Fibroblast of skin of scalp (primary cell): ENCODE measurements around the gene MMAB.

Experiments
- DNase-seq: peaks from one replicate; pipeline ENCODE4 v3.0.0-alpha.2; 2013

MMAB gene

DNA sequence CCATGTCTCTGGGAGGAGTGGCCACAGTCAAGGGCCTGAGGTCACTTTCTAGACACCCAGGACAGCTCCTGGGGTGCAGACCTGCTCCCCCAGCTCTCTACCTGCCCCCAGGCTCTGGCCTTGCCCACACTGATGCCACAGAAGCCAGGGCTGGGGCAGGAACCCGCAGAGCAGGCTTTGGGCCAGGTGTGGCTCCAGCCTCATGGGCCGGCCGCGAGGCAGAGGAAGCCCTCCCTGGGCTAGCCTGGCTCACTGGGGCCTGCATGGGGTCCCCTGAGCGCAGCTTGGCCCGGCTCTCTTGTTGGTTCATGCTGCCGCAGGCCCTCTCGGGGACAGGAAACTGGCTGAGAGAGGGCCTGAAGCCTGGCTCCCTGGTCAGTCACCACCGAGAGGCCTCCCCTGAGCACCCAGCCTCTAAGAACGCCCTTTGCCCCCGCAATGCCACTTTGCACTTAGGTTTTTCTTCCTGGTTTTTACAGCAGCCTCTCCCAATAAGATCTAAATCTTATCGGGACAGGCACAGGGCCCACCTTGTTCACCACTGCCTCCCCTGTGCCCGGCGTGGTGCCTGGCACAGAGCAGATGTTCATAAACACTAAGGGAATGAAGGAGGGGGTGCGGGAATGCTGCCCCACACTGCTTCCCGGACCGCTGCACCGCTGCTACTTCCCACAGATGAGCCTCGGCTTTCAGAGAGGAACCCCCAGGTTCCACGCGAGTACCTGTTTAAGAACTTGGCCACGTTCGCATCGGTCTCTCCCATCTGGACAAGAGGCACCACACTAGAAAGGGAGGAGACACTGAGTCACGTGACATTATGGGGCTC lies 14.7 kb downstream of the MMAB start:
- no peak for DNase-seq

DNA sequence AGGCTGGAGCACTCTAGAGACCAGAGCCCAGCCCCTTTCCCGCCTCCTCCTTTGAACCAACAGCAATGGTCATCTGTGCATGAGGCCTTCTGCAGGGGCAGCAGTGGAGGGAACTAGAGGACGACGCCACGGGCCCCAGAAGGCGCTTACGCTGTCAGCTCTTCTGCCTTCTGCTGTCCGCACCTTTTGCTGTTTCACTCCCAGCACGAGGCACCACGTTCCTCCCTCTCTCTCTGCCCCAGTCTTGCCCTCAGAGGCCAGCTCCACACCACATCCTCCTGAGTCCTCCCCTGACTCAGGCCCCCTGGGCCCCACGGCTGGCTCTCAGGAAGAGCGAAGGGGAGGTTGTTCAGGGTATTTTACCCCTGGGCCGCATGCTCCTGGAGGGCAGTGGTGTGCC lies 15.5 kb downstream of the MMAB start:
- no peak for DNase-seq

DNA sequence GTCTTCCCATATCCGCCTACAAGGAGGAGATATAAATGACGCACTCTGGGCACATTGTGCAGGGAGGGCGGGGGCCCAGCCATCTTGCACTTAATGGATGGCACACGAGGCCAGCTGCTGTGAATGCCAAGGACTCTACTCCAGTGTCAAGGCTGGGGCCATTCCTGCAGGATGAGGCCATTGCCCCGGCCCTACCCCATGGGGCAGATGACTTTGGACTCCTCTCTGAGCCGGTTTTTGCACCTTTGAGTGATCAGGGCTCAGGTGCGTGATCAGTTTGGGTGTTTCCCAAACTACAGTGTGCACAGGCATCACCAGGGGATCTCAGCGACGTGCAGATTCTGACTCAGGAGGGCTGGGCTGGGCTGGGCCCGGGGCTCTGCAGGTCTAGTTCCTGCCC lies 16.1 kb downstream of the MMAB start:
- no peak for DNase-seq

DNA sequence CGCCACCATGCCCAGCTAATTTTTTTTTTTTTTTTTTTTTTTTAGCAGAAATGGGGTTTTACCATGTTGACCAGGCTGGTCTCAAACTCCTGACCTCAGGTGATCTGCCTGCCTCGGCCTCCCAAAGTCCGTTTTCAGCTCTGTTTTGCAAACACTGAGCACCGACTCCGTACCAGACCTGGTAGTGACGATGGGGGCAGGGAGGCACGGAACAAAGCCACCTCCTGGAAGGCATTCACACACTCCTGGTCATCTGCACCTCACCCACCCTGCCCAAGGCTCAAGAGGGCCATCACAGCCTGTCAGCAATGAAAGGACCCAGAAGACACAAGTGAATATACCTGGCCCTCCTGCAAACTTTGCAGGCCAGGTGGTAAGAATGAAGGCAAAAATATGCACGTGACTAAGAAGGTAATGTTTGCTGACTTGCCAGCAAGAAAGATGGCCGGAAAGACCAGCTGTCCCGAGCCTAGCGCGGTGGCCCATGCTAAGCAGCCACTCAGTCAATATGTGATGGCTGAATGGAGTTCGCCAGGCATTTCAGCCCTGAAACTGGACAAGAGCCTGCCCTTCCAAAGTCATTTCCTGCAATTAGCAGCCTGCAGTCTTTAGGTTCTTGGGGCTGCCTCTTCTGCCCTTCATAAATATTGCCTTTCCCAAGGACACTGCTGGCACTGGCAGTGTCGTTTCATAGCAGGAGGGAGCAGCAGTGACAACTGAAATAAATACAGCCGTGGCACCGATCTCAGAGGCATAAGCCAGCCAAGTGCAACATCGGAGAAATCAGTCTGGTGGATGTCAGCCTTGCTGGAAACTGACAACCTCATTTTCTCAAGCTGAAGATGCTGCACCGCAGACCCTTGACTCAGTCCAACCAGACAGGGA lies 17.6 kb downstream of the MMAB start:
- DNase-seq = no peak

DNA sequence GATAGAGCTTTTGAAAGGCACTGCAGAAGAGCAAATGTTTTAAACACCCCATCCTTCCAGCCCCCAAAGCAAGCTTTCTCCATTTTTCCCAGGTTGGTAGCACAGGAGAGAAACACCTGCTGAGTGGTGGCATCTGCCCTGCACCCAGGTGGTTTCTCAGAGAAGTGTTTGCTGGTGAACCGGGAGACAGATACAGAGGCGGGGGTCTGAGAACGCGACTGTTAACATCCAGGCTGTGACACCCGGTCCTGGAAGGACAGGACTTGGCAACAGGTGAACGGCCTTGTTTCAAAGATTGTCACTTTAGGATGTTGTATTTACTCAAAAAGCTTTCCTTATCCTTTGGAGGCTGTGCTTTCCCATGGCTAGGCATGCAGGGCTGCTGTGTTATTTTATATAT lies 18.5 kb downstream of the MMAB start:
- DNase-seq = no peak

DNA sequence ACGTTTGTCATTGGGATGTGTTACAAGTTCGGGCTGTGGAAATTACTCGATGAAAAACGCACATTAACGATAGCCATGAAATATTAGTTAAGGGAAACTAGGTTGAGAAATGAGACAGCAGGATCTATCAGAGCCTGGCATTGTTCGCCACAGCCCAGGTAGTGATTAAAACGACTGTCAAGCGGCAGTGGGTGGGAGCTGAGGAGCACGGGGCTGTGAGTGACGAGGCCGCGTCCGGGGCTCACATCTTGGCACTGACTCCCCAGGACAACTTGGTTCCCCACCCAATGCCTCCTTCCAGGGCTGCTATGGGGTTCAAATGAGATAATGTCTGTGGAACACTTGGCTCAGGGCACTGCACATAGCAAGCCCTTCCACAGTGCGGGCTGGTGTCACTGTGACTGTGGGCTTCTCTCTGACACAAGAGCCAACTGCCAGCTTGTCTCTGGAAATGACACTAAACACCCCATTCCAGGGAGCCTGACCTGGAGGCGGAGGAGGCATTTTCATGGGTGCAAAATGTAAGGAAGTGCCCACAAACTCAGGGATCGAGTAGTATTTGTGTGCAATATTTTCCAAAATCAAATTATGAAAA lies 19.3 kb downstream of the MMAB start:
- no peak for DNase-seq

DNA sequence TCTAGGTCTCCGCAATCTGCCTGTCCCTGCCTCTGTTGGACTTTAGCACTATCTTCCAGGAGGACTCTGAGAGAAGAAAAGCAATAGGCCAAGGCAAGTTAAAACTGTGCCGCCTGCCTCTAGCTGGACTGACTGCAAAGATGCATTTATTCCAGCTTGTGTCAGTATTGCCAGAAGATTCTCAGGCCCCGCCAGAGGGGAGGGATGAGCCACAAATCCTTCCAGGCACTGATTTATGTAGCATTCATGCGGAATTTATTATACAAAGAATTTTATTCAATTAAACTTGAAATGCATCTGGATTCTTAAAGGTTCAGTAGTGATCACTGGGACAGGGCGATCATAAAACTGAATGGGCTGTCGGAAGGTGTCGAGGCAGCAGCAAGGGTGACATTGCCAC lies 19.8 kb downstream of the MMAB start:
- no peak for DNase-seq

DNA sequence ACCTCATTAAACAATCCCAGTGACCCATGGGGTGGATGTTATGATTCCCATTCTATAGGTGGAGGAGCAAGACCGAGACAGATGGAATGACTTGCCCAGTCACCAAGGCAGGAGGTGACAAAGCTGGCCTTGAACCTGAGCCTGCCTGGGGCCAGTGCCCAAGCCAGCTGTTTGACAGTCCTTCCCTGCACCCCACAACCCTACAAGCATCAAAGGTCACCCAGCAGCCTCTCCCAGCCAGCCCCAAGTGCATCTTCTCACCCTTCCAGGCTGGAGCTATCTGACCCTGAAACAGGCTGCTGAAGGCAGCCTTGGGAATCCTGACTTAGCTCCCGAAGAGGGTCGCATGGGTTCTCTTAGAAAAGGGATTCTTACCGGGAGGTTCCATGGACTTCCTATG lies 20.3 kb downstream of the MMAB start:
- DNase-seq = no peak

- DNase-seq = no peak
Measured at GRCh38 chr12:109551108-109551507, 22.2 kb downstream of the MMAB start.

DNA sequence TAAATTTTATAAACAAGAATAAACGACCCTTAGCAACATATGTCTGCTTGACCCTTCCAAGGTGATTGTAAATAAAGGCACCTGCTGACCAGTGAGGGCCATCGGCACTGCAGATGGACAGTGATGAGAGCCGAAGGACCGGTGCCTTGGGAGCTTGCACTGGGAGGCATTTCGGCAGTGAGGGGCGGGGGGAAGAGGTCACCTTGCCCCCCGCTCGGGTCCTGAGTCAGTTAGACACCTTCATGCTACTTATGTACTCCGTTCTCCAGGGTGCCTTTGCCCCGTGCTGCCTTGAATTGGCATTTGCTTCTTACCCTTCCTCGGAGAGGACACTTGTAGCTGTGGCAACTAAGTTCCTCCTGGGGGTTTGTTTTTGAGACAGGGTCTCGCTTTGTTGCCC lies 23.0 kb downstream of the MMAB start:
- no peak for DNase-seq

- no peak for DNase-seq
Measured at GRCh38 chr12:109549613-109550270, 23.6 kb downstream of the MMAB start.

DNA sequence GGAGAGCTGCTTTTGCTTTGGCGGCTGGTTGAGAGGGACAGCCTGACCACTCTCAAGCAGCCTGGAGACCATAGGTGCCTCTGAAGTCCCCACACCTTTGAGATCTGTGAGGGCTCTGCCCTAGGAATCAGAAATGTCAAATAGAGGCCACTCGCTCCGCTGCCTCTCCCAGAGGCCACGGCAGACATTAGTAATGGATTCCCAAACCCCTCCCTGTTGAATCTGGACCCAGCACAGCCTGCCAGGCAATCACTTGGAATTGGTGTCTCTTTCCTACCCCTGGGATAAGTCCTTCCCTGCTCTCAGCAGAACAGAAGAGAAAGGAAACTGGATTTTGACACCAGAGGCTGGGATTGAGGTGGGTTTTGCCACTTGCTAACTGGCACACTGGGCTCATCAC lies 25.0 kb downstream of the MMAB start:
- no peak for DNase-seq

DNA sequence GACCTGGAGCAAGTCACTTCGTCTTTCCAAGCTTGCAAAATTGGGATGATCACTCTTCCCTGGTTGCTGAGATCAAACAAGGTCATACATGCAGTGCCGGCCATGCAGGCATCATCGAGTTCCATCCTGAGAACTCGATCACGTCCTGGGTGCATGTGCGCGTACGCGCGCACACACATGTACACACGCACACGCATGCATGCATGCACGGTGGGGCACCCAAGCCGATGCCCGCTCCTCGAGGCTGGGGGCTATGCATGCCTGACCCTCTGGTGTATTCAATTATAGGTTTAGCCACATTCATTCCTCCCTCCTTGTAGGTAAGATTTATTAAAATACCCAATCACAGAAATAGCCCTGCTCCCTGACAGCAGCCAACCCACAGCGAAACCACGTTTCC lies 26.0 kb downstream of the MMAB start:
- DNase-seq = no peak

GRCh38 chr12:109545826-109546225 lies 27.5 kb downstream of the MMAB start:
- DNase-seq = no peak

GRCh38 chr12:109544955-109545531 lies 28.3 kb downstream of the MMAB start:
- peak; percentile 16 for DNase-seq

GRCh38 chr12:109542876-109543275 lies 30.4 kb downstream of the MMAB start:
- peak; percentile 5 for DNase-seq

DNA sequence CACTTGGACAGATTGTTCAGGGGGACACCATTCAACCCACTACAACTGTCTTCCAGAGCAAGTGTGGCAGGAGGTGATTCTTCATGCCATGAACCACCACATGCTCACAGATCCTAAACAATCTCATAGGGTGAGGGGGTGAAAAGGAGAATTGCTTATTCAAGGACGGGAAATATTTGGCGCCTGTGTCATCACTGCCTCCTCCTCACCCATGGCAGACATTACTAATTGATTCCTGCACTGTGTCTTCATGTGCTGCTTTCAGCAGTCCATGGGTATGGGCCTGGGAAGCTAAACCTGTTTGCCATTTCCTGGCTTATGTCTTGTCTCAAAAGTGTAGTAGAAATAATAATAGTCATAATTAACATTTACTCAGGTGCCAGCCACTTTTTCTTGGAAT lies 31.3 kb downstream of the MMAB start:
- DNase-seq = peak; percentile 70

DNA sequence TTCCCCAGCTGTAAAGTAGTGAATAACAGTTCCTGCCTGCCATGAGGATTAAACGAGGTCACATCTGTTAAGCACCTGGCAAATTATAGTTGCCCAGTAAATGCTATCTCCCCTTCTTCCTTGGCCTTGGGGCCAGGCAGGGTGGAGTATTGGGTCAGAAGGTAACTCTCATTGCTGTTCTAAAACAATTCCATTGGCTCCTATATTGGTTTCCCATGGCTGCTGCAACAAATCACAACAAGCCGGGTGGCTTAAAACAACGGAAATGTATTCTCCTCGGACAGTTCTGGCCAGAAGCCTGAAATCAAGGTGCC lies 31.9 kb downstream of the MMAB start:
- no peak for DNase-seq

DNA sequence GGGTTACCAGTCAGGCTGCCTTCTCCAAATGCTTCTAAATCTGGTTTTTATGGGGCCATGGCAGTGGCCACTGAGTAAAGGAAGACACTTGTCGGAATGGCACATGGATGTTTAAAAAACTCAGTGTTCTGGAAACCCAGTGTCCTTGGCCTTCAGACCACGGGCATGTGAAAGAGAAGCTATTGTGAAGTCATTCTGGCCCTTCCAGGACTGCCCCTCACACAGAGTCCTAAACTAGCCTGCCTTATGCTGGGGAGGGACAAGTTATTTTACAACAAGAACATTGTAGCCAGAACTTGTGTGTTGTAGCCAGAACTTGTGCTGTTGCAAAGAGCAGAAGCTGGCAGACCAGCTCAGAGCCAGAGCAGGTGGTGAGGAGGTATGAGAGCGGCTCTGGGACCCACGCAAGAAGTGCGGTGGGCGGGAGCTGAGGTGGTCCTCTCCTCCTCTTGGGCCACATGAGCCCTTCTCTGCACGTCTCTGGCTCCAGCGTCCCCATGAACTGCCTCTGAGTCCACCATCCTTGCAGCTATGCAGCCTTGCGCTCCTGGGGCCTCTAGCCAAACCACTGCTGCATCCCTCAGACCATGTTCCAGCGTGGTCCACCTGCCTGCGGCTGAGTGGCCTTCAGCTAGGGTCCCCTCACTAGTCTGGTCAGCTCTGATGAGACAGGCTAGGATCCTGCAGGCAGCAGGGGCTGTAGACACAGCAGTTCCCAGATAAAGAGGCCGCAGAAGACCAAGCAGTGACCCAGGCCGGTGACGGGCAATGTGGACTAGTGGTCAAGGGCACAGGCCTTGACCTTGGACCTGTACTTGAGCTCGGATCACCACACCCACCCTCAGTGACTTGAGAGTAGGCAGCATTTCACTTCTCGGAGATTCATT lies 32.5 kb downstream of the MMAB start:
- DNase-seq = no peak

DNA sequence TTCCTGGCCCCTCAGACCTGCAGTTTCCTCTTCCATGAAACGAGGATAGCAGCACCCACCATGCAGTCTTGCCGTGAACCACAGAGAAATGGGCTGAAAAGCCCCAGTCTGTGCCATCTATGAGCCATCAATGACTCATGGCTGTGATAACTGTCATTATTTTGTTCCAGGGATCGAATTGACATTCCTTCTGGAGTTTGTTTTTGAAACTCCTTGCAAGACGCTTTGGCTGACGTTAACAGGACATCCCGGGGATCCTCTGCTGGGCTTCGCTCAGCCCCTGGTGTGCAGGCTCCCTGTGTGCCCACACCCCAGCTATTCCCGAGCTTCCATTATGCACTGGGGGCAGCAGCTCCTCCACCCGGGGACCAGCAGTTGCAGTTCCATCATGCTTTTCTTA lies 33.8 kb downstream of the MMAB start:
- DNase-seq = peak; percentile 65

DNA sequence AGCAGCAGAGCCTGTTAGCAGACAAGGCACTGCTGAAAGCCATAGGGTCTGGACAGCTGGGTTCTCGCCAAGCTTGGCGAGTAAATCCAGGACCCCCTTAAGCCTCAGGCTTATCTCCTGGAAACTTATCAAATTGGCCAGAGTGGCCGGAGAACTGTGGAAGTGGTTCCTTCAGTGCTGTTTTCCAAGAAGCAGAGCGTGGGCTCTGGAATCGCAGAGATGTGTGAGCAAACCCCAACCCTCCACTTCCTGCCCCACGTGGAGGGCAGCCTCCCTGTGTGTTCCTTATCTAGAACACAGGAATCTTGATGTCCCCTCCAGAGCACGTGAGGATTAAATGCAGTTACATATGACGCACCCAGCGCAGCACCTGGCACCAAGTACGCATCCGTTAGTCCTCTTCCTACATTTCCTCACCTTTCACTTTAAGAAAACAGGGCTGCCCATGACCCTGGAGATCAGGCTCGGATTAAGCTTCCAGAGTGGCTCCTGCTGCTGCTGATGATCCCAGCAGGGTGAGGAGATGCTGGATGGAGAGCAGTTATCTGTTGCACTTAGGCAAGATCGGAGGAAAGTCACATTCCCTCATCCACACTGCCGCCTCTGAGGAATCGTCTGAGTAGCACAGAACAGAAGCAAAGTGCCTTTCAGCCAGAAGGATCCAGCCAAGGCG lies 35.0 kb downstream of the MMAB start:
- no peak for DNase-seq
